ENCODE results near the gene PIGM.

Gene PIGM

DNA sequence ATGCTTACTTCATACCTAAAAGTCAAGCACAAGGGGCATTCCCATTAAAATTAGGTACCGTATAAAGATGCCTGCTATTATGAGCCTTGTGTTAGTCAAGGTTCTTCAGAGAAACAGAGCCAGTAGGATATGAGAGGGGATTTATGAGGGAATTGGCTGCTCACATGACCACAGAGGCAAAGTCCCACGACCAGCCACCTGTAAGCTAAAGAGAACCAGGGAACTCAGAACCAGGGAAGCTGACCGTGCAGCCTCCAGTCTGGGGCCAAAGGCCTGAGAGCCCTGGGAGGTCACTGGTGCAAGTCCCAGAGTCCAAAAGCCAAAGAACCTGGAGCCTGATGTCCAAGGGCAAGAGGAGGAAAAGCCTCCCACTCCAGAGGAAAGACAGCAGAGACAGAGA, 20.0 kb downstream of the PIGM start:
- H3K4me1 ChIP-seq, result no peaks in the 10 kb centered on the region
- no peaks in the 10 kb centered on the region for H3K36me3 ChIP-seq (ENCODE audit: control insufficient read depth, insufficient read depth, low read length)
- H3K4me2 ChIP-seq (ENCODE audit: low read length), result no peak overlapping the region
- no peaks in the 10 kb centered on the region for H3K79me2 ChIP-seq
- no peaks in the 10 kb centered on the region for H3K9me3 ChIP-seq (ENCODE audit: control insufficient read depth, low read length)
- TF ChIP-seq, protein P1, sequence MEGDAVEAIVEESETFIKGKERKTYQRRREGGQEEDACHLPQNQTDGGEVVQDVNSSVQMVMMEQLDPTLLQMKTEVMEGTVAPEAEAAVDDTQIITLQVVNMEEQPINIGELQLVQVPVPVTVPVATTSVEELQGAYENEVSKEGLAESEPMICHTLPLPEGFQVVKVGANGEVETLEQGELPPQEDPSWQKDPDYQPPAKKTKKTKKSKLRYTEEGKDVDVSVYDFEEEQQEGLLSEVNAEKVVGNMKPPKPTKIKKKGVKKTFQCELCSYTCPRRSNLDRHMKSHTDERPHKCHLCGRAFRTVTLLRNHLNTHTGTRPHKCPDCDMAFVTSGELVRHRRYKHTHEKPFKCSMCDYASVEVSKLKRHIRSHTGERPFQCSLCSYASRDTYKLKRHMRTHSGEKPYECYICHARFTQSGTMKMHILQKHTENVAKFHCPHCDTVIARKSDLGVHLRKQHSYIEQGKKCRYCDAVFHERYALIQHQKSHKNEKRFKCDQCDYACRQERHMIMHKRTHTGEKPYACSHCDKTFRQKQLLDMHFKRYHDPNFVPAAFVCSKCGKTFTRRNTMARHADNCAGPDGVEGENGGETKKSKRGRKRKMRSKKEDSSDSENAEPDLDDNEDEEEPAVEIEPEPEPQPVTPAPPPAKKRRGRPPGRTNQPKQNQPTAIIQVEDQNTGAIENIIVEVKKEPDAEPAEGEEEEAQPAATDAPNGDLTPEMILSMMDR (IDR thresholded peaks at IDR 0.05), result no peak
- H2AFZ ChIP-seq, result no peak overlapping the region
- no peak overlapping the region for H3K4me3 ChIP-seq (ENCODE audit: low read depth, low read length)
- no peak overlapping the region for H3K27ac ChIP-seq
- H3K9ac ChIP-seq, result no peak overlapping the region
- no peaks in the 10 kb centered on the region for H3K27me3 ChIP-seq (ENCODE audit: control insufficient read depth, insufficient read depth, low read length)

DNA sequence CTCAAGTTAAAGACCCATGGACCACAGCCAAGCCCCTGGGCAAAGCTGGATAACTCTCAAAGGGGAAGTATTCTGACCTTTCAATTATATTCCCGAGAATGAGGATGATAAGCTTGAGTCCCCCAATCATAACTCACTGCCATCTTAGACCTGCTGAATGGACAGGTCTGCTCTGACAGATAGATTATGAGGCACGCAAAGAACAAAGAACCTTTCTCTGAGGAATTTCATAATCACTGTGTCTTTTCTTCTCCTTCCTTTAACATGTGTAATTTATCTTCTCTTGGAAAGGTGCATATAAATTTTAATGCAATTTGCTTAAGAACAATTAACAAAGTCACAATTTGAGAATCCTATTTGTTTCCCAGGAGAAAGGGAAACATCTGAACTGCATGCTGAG, 22.0 kb downstream of the PIGM start:
- H3K9me3 ChIP-seq (ENCODE audit: control insufficient read depth, low read length), result no peaks in the 10 kb centered on the region
- no peaks in the 10 kb centered on the region for H3K4me1 ChIP-seq
- H3K27ac ChIP-seq, result no peak overlapping the region
- H2AFZ ChIP-seq, result no peak overlapping the region
- TF ChIP-seq, protein P1 (IDR thresholded peaks at IDR 0.05), result no peak
- no peak overlapping the region for H3K4me3 ChIP-seq (ENCODE audit: low read depth, low read length)
- H3K4me2 ChIP-seq (ENCODE audit: low read length), result no peak overlapping the region
- no peaks in the 10 kb centered on the region for H3K79me2 ChIP-seq
- H3K36me3 ChIP-seq (ENCODE audit: control insufficient read depth, insufficient read depth, low read length), result no peaks in the 10 kb centered on the region
- no peak overlapping the region for H3K9ac ChIP-seq
- no peaks in the 10 kb centered on the region for H3K27me3 ChIP-seq (ENCODE audit: control insufficient read depth, insufficient read depth, low read length)

DNA sequence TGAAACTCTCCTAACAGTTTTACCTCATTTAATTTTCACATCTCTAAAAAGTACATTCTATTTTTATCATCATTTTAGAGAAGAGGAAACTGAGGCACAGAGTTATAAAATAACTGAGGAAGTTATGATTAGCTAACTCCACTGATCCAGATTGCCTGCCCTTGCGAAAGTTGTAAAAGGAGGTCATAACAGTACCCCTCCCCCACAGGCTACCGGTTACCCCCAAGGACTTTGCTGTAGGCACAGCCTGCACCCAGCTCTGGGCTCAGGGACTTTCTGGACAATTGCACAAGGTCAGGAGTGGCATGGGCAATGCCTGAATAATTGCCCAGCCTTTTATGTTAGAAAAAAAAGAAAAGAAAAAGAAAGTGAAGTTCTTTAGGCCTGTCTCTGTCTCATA, 22.7 kb downstream of the PIGM start:
- H3K27ac ChIP-seq, result no peak overlapping the region
- TF ChIP-seq, protein P1 (IDR thresholded peaks at IDR 0.05), result no peak

DNA sequence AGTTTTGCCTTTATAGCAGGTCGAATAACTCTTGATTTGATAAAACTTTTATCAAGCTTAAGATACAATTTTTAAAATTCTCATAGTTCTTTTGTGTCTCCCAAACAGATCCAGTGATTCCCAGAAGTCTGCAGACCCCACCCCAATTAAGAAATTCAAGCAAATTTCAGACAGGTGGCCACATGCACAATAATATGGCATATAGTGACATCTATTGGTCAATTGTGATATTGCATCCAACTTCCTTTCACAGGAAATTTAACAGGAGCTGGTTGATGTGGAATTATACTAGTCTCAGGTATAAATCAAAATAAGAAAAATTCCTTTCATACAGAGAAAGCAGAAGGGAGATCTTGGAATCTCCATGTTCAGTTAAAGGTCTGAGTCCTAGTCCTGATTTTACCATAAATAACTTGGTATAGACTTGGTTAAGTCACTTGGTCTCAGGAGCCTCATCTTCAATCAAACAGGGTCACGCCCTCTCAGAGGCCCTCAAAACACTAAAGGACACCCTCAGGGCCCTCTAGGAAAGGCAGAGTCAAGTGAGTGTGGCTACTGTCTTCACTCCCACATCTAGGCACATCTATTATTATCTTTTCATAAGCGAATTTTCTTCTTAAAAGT, 24.1 kb downstream of the PIGM start:
- H3K4me3 ChIP-seq (ENCODE audit: low read depth, low read length), result no peak overlapping the region
- H3K27ac ChIP-seq, result no peak overlapping the region
- H3K36me3 ChIP-seq (ENCODE audit: control insufficient read depth, insufficient read depth, low read length), result no peaks in the 10 kb centered on the region
- TF ChIP-seq, protein P1 (IDR thresholded peaks at IDR 0.05), result peak; percentile 66
- no peaks in the 10 kb centered on the region for H3K9me3 ChIP-seq (ENCODE audit: control insufficient read depth, low read length)
- no peak overlapping the region for H2AFZ ChIP-seq
- no peaks in the 10 kb centered on the region for H3K79me2 ChIP-seq
- no peak overlapping the region for H3K4me2 ChIP-seq (ENCODE audit: low read length)
- no peak overlapping the region for H3K9ac ChIP-seq
- H3K4me1 ChIP-seq, result no peaks in the 10 kb centered on the region
- no peaks in the 10 kb centered on the region for H3K27me3 ChIP-seq (ENCODE audit: control insufficient read depth, insufficient read depth, low read length)

More for the DNA sequence above, 22.7 kb downstream of the PIGM start:
- Histone ChIP-seq H3K4me1 (no peaks in the 10 kb centered on the region), H3K36me3 (ENCODE audit: control insufficient read depth, insufficient read depth, low read length) (no peaks in the 10 kb centered on the region), H3K4me3 (ENCODE audit: low read depth, low read length) (no peak overlapping the region), H3K9ac (no peak overlapping the region), H3K27me3 (ENCODE audit: control insufficient read depth, insufficient read depth, low read length) (no peaks in the 10 kb centered on the region), H2AFZ (no peak overlapping the region), H3K4me2 (ENCODE audit: low read length) (no peak overlapping the region), H3K79me2 (no peaks in the 10 kb centered on the region), H3K9me3 (ENCODE audit: control insufficient read depth, low read length) (no peaks in the 10 kb centered on the region)

DNA sequence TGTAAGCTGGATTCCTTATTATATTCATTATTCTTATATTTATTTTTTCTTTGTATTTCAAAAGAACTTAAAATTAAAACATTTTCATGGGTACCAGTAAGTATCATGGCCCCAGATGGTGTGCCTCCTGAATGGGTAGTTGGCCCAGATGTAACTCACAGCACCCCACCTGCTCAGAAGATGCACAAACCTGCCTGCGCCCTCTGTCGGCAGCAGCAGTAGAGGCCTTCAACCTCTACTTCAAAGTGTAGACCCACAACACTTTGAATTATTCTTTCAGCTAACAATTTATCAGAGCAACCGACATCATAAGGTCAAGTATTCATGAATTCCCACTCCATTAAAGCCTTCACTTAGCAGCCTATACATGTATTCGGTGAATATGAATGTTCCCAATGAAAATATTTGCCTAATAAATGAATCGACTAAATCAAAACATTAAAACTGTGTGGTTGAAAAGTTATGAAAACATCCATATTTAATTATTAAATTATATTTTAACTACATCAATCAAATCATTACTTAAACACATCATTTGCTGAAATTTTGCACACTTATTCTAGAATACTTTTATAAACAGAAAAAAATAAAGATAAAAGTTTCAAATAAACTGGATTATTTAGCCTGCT, 25.4 kb downstream of the PIGM start:
- Histone ChIP-seq H3K9ac (no peak overlapping the region), H3K36me3 (ENCODE audit: control insufficient read depth, insufficient read depth, low read length) (no peaks in the 10 kb centered on the region), H3K9me3 (ENCODE audit: control insufficient read depth, low read length) (no peaks in the 10 kb centered on the region), H3K4me2 (ENCODE audit: low read length) (no peak overlapping the region), H3K4me3 (ENCODE audit: low read depth, low read length) (no peak overlapping the region), H3K79me2 (no peaks in the 10 kb centered on the region), H3K27me3 (ENCODE audit: control insufficient read depth, insufficient read depth, low read length) (no peaks in the 10 kb centered on the region), H2AFZ (no peak overlapping the region), H3K4me1 (no peaks in the 10 kb centered on the region), H3K27ac (no peak overlapping the region)
- TF ChIP-seq, protein P1 (IDR thresholded peaks at IDR 0.05), result peak; percentile 69

All from parathyroid adenoma (tissue), 2 donors.